HG03196 (cell line): ENCODE measurements around the gene KCNJ10.
"Not testable (repeated sequence)": the region's sequence is repeated elsewhere in the genome, so short reads cannot be mapped to it uniquely, and the experiment has no call there.

Source experiments
- ATAC-seq: cut with Tn5 transposase; IDR thresholded peaks from one replicate; pipeline ENCODE4 v1.9.1; 2021; ENCODE audit not compliant: unreplicated experiment

The KCNJ10 gene

DNA sequence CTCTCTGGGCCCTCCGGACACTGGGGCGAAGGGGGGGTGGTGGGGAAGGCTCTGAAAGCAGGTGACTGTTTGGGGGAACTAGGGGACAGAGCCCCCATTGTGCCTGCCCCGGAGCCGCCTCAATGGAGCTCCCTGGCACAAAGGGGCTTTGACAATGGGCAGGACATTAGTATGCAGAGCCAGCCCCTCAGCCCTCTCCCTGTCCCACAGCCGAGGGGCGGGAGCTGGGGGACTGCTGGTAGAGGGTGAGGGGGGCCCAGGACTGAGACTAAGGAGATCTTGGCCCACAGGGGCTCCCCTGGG, 7.8 kb downstream of the KCNJ10 start:
- ATAC-seq = no peak

DNA sequence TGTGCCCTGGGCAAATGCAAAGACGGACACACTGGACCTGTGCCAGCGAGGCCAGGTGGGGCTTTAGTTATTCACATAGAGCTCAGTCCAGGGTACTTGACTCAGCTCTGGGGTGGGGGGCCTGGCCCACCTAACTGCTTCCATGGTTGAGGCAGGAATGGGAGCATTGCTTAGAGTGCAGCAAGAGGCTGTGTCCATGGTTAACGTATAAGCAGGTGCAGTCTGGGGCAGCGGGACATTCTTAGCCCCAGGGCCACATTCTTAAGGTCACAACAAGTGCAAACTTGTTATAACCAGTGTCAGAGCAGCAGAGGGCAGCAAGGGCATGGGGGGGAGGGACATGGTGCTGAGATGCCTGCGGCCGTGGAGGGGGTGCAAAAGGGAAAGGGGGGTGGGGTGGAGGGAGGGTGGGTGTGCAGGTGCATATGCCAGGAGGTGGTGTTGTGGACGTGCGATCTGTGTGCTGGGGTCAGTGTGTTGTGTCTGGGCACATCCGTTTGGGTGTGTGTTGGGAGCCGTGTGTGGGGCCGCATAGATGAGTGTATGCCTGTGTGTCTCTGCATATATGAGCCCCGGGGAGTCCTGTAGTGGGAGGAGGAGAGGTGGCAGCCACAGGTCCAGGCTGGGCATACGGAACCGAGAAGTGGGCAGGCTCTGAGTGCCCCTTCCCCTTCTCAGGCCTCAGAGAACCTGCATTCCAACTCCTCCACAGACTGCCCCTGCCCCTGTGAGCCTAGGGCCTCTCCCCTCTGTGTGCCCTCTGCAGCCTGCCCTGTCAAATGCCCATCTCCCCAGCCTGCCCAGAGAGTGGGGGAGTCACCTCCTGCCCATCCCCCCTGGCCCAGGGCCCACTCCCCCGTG, 8.4 kb downstream of the KCNJ10 start:
- no peak for ATAC-seq

DNA sequence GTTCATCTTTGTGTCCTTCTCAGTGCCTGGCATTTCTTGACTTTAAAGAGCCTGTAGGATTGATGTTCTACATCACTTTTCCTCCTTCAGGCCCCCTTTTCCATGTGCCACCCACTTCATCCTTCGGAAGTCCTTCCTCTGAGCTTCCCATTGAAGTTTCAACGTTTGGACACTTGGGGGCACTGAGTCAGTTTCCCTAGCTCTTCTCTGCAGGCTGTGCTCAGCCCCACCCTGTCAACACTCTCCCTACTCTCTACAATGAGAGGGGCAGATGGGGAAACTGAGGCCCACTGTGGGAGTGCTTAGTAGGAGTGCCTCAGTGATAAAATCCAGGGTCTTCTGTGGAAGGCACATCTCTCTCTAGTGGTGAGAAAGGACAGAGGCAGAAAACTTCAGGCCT, 11.9 kb downstream of the KCNJ10 start:
- no peak for ATAC-seq

DNA sequence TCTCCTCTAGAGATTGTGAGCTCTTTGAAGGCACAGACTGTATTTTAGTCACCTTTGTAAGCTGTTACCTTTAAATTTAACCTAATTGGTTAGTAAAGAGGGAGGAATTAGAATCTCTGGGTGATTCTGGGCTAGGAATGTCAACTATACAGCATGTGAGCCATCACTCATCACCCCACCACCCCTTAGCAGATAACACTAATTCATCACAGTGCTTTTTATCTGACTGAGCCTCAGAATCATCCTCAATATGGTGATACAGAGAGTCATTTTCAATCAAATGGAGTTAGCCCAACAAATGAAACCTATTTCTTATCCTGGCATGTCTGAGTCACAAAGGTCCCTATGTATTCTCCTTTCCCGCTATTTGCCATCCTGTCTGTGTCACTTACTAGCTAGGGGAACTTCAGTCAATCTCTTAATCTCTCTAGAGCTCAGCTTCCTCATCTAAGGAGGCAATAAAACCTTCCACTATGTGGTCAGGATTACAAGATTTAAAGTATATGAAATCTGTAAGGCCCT, 13.3 kb downstream of the KCNJ10 start:
- ATAC-seq = no peak

DNA sequence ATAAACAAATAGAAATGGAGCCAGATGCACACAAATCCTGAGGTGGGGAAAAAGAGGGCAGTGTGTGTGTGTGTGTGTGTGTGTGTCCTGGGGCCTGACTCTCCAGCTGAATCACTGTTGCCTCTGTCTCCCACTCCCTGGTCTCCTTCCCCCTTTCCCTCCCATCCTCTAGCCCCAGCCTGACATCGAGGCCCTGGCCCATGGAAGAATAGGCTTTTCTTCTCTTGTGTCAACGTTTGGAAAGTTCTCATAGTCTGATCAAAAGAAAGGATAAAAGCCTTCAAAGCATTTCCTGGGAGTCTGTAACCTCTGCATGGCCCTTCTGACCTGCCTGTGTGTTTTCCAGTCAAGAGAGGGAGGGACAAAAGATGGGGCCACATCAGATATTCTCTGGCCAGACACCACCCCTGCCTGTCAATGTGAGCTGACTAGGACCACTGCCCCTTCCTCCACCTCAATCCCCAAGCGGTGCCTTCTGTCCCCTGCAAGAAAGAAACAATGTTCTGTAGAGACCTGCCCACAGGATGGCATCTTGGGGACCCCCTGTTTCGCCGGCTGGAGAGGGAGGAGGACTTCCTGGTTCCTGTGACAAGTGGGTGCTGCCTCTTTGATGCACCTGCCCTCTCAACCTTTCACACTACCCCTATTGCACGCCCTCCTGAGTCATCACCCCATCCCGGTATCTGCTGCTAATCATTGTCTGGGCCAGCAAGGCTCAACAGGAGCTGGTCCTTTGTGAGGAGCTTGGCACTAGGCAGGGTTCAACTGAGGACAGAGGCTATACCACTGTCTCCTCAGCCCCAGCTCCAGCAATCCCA, 16.2 kb downstream of the KCNJ10 start:
- no peak for ATAC-seq

DNA sequence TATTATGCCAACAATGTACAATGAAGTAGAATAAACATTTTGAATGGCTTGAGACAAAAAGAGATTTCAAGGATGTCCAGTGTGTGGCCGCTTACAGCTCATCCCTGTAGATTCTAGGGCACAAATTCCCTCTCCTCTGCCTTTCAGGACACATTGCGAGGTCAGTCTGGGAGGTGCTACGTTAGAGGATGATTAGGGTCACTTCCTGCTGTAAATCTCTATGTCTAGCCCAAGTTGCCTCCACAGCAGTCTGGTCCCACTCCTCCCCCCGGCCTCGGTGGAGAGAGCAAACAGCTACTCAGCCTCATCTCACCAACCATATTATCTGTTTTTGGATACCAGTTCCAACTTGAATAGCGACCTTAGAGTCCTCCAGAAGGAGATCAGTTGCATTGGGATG, 17.0 kb downstream of the KCNJ10 start:
- no peak for ATAC-seq

DNA sequence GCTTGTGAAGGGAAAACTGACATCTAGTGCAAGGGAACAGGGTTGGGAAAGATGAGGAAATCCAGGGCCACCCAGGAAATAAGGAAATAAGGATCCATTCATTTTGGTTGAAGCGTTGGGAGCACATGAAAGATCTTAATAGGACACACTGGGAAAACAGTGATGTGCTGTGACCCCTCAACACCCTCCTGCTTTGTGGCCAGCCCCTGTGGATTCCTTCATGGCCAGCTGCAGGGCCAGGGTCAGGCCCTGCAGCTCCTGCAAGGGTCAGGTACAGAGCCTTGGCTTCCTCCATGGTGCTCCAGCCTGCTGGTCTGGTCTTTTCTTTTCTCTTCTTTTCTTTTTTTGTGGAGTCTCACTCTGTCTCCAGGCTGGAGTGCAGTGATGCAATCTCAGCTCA, 19.3 kb downstream of the KCNJ10 start:
- no peak for ATAC-seq

DNA sequence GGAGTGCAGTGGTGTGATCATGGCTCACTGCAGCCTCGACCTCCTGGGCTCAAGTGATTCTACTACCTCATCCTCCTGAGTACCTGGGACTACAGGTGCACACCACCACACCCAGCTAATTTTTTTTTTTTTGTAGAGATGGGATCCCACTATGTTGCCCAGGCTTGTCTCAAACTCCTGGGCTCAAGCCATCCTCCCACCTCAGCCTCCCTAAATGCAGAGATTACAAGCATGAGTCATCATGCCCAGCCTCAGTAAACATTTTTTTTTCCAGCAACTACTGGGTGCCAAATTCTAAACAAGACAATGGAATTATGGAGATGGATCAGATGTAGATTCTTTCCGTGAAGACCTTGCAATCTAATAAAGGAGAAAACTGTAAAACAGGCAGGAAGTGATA, 19.8 kb downstream of the KCNJ10 start:
- not testable (repeated sequence) for ATAC-seq

DNA sequence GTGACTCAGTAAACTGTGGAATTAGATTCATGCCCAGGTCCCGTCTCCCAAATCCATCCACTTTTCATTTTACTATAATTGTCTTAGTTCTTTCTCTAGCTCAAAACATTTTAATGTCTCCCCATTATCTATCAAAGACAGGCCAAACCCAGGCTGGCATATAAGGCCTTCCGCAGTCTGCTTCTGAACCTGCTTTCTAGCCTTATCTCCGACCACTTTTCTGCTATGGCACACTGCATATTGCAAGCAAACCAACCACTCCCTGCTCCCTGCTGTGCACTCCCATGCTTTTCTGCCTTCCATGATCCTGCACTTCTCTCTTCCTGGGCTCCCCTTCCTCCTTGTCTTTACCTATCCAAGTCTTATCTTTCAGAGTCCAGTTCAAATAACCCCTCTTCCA, 20.9 kb downstream of the KCNJ10 start:
- ATAC-seq = no peak

DNA sequence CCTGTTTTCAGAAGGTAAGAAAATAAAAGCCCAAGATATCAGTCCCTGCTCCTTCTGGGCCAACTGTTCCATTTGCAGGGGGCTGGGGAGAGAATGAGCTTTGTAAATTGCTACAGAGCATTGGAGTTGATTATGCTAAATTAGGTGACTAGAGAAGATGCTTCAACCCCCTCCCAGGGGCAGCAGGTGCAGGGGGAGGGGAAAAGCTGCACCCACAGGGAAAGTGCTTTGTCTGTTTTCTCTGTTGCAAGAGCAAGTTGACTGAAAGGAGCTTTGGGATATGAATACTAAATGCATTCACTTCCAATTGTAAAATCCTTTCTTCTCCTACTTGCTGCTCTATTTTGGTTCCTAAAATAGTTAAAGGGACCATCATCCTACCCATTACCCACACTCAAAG, 21.6 kb downstream of the KCNJ10 start:
- ATAC-seq = no peak

DNA sequence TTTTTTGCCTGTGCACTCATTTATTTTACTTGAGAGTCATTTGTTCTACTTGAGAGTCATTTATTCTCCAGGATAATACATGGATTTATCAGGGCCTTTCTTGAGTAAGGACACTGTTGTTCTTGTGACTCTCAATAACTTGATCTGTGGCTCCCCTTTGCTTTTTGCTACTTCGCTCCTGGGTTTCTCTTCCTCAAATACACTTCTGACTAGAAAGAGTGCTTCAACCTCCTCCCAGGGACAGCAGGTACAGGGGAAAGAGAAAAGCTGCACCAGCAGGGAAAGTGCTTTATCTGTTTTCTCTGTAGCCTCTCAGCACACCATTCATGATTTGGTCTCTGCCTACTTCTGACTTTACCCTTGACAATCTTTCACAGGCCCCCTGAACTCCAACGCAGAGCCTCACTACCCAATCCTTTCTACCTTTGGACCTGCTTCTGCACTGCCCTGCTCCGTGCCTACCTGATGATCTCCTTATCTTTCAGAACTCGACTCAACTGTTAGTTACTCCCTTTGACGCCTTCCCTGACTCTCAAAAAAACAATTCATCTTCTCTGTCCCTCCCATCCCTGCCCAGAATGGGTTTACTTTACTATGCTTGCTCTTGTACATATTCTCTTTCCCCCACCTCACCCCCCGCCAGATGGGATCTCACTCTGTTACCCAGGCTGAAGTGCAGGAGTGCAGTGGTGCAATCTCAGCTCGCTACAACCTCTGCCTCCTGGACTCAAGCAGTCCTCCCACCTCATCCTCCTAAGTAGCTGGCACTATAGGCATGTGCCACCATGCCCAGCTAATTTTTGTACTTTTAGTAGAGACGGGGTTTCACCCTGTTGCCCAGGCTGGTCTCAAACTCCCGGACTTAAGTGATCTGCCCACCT, 22.6 kb downstream of the KCNJ10 start:
- no peak for ATAC-seq

DNA sequence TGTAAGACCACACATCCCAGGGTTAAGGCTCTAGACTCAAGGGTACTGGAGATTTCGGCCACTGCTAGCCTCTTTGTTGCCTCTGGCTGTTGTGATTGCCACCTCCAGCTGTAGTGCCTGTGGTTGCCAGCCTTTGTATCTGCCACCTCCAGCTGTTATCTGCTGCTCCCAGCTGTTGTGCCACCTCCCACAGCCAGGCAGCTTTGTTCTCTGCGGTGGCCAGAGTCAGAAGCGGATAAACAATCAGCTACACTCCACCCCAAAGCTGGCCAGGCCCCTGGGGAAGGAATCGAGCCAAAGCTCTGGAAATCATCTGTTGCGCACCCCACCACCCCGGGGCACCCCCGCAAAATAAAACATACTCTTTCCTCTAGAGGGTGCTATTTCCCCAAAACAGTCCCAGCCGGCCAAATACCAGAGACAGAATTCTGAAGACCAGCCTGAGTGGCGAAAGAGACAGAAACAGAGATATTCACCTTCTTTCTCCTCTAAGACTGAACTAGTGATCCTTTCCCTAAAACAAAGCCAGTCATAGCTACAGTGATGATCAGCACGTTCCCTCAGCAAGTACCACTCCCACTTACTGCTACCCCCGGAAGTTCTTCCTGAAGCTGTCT, 23.4 kb downstream of the KCNJ10 start:
- no peak for ATAC-seq

DNA sequence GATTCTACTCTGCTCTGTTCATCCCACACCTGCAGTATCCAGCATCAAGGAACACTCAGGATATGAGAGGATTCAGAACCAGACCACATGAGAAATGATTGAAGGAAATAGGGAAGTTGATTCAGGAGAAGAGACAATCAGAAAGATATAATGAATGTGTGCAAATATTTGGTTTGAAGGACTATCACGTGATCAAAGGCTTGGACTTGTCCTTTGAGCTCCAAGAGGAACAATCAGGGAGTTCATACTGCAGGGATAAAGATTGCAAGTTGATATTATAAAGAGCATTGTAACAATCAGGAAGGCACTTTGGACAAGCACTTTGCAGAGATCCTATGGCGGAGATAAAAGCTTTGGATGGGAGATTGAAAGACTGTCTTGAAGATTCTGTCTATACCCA, 24.3 kb downstream of the KCNJ10 start:
- no peak for ATAC-seq

DNA sequence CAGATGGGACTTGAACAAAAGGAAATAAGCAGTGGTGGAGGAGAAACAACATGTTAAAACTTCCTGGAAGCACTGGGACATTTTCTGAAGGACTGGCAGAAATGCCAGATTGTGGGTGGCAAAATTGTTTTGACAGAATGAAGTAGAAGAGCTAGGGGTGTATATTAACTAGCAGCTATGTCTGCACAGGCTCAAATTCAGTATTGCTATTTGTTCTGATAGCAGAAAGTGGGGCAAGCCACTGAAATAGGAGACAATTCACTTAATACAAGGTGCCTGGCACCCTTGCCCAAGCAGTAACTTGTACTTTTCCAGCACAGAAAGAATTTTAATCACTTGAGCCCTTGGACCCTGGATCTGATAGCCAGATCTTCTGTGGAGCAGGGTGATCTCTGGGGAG, 26.4 kb downstream of the KCNJ10 start:
- ATAC-seq = no peak

DNA sequence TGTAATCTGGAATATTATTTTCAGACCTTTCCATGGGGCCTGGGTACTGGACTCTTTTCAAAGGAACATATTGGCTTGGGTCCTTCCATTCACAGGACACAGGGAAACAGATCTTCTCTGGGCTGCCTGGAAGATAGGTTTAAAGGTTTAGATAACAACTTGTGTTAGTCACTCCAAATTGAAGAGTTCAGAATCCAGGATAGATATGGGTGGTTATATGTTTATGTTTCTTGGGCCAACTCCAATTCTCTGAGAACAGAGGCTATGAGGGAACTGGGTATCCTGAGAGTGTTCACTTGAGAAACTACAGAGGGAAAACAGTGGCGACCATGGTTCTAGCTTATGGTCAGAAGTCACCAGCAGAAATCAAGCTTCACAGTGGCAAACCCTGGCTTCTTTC, 29.5 kb downstream of the KCNJ10 start:
- no peak for ATAC-seq

DNA sequence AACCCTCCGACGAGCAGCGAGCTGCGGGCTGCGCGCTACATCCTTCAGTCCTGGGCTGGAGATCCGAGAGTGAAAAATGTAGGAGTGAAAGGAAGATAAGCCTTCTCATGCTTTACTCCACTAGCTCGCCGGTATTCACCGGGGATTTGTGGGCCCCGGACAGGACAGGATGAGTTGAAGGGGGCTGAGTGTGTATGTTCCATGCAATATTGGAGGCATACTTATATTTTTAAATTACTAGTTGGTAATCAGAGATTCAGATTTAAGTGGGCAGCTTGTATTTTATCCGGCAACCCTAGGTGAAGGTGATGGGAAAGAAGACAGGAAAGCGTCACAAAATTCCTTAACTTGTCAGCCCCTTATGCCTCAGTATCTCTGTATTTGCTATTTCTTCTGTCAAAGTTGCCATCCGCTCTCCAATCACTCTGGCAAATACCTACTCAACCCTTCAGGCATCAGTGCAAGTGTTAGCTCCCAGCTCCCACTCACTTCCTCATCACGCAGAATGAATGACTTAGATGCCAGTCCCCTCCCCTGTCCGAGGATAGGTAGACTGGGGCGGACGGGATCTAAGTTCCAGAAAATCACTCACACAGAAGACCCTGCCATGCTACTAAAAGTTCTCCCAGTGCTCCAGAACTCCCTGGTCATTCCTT, 37.7 kb downstream of the KCNJ10 start:
- ATAC-seq = no peak

DNA sequence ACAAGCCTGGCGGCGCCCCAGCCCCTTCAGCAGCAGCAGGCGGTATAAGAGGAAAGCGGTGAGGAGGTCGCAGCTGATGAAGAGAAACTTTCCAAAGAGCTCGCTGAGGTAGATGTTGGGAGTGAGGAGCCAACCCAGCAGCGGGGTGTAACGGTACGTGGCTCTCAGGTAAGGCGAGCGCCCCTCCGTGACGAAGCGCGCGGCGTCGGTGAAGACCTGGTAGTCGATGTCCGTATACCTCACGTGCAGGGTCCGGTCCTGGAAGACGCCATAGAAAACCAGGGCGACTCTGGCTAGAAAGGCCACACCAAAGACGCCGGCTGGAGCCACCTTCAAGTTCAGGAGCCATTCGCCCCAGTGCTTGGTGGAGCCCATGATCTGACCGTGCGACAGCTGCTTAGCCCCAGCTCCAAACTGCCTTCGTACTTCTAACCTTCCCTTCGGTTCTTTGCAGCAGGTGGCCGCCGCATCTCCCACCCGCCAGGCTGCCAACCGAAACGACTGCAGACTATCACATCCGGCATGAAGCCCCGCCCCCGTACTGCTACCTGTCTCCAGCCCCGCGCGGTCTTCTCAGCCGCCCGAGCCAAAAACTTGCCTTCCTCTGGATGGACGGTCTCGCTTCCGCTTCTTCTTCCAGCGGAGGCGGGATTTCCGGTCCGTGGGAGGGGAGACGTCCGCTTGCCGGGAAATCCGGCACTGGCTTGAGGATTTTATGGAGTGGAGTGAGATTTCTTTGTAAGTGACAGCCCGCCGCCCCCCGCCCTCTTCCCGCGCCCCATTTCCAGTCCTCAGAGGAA, 38.4 kb downstream of the KCNJ10 start, which contains the start of gene PIGM:
Gene PIGM (minus strand): TSS at position 626 of the 800 bp plus-strand sequence. CDS start 251 bp downstream, at position 375.
- peak; percentile 91 for ATAC-seq

DNA sequence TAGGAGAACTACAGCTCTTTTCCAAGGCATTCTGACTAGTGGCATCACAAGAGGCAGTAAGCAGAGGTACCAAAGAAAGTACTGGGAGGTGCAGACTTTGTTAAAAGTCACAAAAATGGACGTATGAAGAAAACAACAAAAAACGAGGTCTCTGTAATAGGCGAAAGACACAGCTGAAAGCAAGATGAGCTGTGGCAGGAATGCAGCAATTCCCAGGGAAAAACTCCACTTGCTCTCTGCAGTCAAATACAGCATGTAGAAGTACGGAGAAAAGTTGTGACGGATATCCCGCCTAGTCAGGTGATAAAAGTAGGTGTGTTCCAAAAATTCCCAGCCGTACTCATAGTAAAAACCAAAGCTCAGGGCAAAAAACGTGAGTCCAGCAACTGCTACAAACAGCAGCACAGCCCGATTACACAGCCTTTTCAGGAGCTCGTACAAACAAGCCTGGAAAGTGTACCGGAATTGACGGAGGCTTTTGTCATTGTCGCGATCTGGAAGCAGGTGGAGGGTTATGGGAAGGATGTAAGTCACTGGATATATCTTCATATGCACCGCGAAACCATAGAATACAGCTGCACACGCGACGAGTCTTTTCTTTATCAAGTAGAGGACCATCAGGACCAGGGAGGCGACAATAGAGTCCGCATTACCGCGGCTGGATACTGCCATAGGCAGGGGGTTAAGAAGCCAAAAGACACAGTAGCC, 39.1 kb downstream of the KCNJ10 start:
- ATAC-seq = no peak

DNA sequence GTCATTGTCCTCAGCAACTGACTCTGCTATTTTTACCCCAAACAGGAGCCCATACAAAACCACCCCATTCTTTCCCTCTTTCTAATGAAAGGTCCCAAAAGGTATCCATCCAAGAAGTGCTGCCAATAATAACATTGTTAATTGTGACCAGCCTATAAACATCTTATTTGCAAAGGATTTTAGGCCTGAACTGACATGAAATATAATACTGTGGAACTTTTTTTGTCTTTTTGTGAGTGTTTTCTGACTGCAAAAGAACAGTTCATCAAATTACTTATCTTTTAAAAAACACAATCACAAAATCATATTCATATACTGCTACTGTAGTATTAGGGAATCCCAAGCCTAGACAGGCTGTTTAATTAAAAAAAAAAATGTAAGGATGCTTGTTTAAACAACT, 41.5 kb downstream of the KCNJ10 start:
- no peak for ATAC-seq
